ENCODE measurements around the gene PDIA4. TPM values are rescaled to one million over a fixed set of nuclear protein-coding genes. Genes with fewer than 3 reads are reported as not detected.

Gene PDIA4
- total RNA-seq, 1 donor, result 200 TPM

GRCh38 chr7:148963583-148964482, 64.5 kb downstream of the PDIA4 start:
- peak overlapping the region; percentile 44 for H3K4me3 ChIP-seq (ENCODE audit: low read depth, low read length)
- no peak for TF ChIP-seq CTCF (IDR thresholded peaks at IDR 0.05; ENCODE audit: insufficient read depth, low read length)
- DNase-seq (ENCODE audit: low read depth), result peak; percentile 25

DNA sequence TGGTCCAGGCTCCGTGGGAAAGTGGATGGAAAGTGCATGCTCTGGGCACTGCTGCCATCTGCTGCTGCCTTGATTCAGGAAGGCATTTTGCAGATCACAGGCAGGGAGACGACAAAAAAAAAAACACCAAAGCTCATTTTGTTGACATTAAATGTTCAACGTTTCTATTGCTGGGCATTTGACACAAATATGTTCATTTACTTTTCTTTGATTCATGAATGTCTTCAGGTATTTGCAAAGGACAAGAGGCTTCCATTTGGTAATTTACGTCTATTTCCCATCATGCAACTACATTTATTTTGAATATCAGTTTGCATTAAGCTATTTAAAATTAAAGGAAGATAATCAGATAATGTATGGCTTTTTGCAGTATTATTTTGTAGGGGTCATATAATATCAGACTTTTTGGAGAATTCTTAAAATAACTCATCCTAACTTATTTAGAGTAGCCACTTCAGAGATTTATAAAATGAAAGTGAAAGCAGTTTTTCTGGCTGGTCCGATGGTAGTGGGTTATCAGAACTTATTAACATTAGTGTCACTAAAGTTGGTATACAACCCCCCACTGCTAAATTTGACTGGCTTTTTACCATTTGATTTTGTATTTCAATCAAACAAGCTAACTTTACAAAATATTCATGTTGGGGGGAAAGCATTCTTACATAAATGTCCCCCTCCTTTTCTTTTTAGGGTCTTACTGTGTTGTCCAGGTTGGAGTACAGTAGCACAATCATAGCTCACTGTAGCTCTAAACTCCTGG, 65.3 kb downstream of the PDIA4 start:
- H3K4me3 ChIP-seq (ENCODE audit: low read depth, low read length), result peak overlapping the region; percentile 67
- TF ChIP-seq CTCF (IDR thresholded peaks at IDR 0.05; ENCODE audit: insufficient read depth, low read length), result peak; percentile 79
- DNase-seq (ENCODE audit: low read depth), result peak; percentile 86

DNA sequence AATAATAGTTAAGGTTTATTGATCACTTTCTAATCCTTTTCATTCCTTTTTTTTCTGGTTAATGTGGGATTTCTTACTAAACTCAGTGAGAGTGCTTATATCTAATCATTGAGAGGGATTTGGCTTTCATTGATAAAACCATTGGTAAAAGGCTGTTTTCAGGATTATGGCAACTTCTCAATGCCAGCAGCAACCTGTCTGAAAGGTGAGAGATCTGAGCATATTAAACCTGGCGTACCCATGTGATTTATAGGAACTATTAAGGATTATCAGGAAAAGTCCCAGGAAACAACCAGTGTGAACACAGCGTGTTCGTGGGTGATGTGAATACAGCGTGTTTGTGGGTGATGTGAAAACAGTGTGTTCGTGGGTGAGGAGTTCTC, 65.9 kb downstream of the PDIA4 start:
- no peak for DNase-seq (ENCODE audit: low read depth)
- H3K4me3 ChIP-seq (ENCODE audit: low read depth, low read length), result peak overlapping the region; percentile 67
- no peak for TF ChIP-seq CTCF (IDR thresholded peaks at IDR 0.05; ENCODE audit: insufficient read depth, low read length)

DNA sequence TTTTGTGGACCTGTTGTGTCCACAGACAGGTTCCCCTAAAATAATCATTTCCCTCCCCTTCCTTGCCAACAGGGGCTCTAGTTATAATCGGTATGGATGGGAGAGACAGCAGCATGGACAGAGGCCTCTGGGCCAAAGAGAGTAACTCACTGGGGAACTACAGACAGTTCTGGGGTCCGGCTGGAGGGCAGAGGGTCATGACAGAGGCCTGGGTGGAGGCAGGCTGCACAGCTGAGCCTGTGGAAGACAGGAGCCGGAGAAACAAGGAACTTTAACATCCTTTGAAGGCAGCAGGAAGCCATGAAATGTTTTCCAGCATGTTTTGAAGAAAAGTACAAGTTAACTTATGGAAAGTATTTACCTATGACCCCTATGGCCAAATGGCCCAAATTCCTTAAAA, 68.6 kb downstream of the PDIA4 start:
- H3K4me3 ChIP-seq (ENCODE audit: low read depth, low read length), result no peak overlapping the region
- TF ChIP-seq CTCF (IDR thresholded peaks at IDR 0.05; ENCODE audit: insufficient read depth, low read length), result no peak
- DNase-seq (ENCODE audit: low read depth), result no peak

- no peak for TF ChIP-seq CTCF (IDR thresholded peaks at IDR 0.05; ENCODE audit: insufficient read depth, low read length)
- DNase-seq (ENCODE audit: low read depth), result no peak
- H3K4me3 ChIP-seq (ENCODE audit: low read depth, low read length), result no peak overlapping the region
These were observed 70.2 kb downstream of the PDIA4 start for GRCh38 chr7:148958061-148958460.

DNA sequence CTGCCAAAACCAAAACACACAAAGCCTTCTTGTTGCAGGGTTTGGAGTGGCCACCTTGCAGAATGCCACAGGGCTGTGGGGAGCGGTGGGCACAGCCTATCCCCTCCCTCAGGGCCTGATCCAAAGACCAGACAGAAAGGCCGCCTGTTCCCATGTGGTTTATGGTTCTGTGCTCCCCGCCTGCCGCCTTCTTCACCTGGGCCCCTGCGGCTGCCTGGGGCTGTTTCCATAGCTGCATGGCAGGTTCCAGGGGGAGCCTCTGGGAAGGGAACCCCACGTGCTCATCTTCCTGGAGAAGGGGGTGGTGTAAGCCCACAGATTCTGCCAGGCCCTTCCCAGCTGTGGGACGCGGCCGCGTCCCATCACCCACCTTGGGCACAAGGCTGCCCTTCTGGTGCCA, 73.5 kb downstream of the PDIA4 start:
- no peak for DNase-seq (ENCODE audit: low read depth)
- TF ChIP-seq CTCF (IDR thresholded peaks at IDR 0.05; ENCODE audit: insufficient read depth, low read length), result no peak
- no peak overlapping the region for H3K4me3 ChIP-seq (ENCODE audit: low read depth, low read length)
